NCI-H2227 treated with DMSO at 0.1 percent for 48 hours (cell line): ENCODE results near the gene PPP1R1C.
A peak's percentile ranks its signal among the peaks of the same experiment; 100 is the strongest.

ENCODE experiments used
- DNase-seq: peaks from one replicate; lab custom pipeline; 2025; lab: John Stamatoyannopoulos, UW

The PPP1R1C gene

DNA sequence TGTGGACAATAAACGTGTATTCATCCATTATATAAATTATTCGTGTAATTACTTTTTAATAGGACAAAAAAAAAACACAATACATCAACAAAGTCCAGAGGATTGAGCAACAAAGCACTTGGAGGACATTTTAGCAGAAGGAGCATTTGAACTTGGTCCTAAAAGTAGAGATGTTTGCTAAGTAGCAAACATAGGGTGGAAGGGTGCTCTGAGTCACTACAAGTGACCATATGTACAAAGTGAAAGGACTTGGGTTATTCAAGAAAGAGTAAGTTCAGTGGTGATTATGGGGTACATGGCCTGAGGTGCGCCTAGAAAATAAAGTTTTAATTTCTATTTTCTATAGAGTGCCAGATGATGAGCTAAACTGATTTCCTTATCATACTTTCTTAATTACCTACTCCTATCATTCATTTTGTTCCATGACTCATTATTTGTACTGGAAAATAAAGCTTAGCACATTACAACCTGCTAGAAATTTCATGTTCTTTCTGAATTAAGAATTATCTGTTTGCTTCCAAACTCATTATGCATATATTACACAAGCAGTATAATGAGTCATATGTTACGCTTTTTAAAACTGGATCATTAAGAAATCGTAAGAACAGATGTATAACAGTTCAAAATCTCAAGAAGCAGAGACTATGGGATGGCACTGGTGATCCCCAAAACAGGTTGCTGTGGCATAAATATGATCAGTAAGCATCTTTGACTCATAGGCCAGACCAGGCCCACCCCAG, 13.1 kb upstream of the PPP1R1C start:
- no peak for DNase-seq

- no peak for DNase-seq
Observed at GRCh38 chr2:181973171-181973783, 12.4 kb upstream of the PPP1R1C start.

GRCh38 chr2:181977661-181978350, 7.8 kb upstream of the PPP1R1C start:
- DNase-seq, result no peak

GRCh38 chr2:181978351-181979150, 7.1 kb upstream of the PPP1R1C start:
- no peak for DNase-seq

DNA sequence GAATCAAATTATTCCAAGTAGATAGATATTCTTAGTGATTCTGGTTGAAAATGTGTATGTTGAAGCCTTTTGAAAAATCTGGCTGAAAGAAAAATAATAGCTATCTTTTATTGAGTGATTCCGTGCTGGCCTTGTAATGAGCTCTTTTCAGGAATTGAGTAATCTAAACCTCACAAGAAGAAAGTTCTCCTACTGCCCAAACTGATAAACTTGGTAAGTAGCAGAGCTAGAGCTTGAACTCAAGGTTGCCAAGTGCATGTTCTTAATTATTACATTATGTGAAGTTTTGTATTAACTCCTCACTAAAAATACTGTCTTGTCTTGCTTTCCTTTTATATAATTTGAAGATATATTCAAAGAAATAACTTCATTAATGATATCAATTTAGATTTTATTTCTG, 1.6 kb upstream of the PPP1R1C start:
- DNase-seq, result no peak

DNA sequence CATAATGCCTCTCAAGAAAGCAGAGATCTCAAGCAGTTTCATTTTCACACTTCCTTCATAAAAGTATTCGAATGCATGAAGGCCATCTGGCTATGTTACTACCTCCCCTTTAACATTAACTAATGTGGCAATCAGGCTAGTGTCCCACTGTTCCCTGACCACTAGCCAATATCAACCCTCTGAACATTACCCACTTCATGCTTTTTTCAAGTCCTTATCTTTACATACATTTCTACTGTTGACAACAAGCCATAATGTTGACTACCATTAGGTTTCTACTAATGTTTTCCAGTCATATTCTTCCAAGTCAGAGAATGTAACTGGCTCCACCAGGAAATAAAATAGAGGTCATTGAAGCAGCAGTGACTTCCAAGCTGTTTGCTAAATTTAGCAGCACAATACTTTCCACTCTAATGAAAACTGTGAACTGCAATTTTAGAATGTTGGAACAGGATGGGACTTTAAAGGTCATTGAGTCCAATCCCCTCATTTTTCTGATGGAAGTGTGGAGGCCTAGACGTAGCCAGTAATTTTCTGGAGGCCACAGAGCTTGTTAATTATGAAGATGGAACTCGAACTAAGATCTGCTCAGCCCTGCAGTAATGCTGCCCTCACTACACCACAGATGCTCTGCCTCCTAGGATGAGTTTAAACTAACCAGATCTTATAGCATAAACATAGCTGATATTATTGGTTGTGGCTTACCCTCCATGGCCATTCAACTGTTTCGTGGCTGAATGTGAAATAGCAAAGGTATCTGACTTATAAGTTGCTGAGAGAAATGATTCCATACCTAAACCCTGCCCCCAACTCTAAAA, 630 bp upstream of the PPP1R1C start:
- DNase-seq, result peak; percentile 69

- DNase-seq, result no peak
Observed at GRCh38 chr2:181988154-181988924, 2.7 kb downstream of the PPP1R1C start.

DNA sequence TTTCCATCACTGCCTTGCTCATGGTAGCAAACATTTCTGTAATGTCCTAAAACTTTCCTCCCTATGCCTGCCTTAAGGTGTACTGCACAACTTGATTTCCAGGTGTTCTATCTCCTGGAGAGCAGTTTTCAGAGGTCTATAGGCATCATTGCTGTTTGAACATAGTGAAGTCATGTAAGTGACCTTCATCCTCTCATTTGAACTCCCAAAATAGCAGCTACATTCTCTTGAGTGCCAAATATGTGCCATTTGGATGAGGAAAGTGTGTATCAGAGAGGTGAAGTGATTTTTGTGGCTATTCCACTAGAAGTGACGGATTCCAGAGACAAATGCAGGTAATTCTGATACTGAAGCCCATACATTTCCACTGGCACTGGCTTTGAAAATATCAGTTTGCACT, 3.4 kb downstream of the PPP1R1C start:
- DNase-seq, result no peak

- no peak for DNase-seq
Observed at GRCh38 chr2:181991171-181991885, 5.7 kb downstream of the PPP1R1C start.

DNA sequence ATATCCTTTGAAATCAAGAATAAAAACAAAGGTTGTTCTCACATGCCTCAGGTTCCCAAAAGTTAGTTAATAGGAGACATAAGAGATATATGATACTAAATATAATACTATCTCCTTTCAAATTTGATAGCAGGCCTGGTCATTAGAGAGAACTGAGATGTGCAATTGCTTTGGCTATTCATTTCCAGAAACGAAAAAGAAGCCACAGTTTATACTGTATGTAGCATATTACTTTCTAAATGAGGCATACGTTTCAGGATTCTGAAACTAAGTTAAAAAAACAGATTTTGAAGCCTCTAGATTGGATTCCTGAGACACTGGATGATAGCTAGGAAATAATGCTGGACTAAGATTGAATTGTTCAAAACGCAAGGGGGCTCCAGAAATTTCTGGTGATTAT, 7.1 kb downstream of the PPP1R1C start:
- no peak for DNase-seq

DNA sequence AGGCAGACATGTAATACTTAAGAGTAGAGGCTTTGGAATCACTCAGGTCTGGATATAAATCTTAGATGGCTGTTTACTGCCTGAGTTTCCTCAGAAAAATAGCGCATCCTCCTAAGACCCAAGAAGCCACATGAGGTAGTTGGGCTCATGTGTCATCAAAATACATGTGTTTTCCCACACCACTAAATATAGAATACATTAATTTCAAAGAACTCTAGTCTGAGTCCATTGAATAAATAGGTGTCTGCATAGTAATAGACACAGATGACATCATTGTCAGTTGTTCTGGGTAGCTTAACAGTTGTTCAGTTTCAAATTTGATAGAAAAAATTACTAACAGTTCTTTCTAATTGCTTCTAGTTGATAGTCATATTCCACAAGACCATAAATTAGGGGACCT, 9.6 kb downstream of the PPP1R1C start:
- DNase-seq, result no peak

- DNase-seq, result no peak
Observed at GRCh38 chr2:181998041-181998835, 12.6 kb downstream of the PPP1R1C start.

GRCh38 chr2:181998891-181999654, 13.4 kb downstream of the PPP1R1C start:
- DNase-seq, result no peak

DNA sequence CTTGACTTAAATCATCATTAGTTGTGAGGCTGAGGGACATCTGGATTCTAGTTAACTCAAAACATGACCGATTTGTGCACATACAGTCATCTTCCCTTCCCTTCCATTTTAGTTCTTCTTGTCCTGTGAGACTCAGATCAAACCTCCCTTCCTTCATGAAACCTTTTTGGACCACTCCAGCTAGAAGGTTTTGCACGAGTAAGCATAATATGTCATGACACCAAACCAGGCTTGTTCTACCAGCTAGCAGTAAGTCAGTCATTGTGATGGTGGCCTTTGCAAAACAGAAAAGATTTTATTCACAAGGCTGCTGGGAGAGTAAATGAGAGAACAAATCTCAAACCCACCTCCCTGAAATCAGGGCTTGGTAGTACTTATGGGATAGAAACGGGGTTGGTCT, 14.3 kb downstream of the PPP1R1C start:
- DNase-seq, result no peak

GRCh38 chr2:182004945-182005520, 19.4 kb downstream of the PPP1R1C start:
- DNase-seq, result no peak

- no peak for DNase-seq
Observed at GRCh38 chr2:182006595-182007341, 21.1 kb downstream of the PPP1R1C start.

DNA sequence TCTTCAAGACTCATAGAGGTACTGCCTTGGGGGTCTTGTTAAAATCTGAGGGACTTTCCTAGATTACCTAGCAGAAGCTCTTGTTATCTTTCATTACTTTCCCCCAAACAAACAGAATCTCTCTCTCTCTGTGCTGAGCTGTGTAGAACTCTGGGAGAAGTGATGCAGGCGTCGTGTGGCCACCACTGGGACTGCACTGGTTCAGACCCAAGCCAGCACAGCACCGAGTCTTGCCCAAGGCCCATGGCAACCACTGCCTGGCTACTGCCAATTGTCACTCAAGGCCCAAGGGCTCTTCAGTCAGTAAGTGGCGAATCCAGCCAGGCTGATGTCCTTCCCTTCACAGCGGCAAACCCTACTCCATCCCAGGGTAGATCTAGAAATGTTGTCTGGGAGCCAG, 28.6 kb downstream of the PPP1R1C start:
- no peak for DNase-seq
